GM18858 (cell line): ENCODE results near the gene CD8B.

Experiments
- ATAC-seq: cut with Tn5 transposase; IDR thresholded peaks from one replicate; pipeline ENCODE4 v1.9.1; 2021; ENCODE audit not compliant: unreplicated experiment

Gene CD8B

DNA sequence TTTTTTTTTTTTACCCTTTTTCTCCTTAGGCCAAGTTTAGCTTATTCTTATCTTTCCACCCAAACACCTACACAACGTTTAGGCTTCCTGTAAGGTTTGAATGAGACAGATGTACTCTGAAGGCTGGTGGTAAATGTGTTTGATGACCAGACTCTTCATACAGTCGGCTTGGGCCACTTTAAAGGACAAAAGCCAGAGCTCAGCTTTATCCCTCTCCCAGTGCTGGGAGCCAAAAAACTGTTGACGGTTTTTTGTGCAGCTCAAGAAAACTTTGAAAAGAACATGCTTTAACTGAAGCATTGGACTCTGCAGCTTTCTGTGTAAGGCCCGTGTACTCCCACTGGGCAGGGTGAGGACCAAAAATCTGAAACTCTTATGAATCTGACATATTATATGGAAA lies 86.3 kb downstream of the CD8B start:
- ATAC-seq: no peak

DNA sequence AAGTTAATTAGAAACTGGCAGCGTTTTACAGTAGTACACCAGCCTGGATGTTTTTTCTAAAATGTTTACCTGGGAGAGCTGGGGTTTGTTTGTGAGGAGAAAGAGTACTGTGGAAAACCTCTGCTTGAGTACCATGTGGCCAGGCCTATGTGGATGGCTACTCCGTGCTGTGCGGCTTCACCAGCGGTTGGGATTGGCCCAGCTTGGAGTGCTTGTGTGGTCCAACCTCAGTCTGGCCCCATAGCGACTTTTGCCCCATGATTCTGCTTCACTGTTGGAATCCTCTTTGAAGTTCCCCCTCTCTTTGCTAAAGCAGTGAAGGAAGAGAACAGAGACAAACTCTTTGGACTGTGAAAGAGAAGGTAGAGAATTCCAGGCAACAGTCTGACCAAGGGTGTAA lies 86.8 kb downstream of the CD8B start:
- no peak for ATAC-seq

DNA sequence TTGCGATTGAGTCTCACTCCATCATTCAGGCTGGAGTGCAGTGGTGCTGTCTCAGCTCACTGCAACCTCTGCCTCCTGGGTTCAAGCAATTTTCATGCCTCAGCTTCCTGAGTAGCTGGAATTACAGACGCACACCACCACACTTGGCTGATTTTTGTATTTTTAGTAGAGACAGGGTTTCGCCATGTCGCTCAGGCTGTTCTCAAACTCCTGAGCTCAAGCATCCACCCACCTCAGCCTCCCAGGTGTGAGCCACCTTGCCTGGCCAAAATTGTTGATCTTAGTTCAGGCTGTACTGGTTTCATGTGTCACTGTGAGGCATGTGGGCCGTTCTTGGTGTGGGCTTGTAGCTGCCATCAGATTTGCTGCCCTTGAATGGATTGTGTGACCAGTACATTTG lies 89.1 kb downstream of the CD8B start:
- ATAC-seq: no peak

DNA sequence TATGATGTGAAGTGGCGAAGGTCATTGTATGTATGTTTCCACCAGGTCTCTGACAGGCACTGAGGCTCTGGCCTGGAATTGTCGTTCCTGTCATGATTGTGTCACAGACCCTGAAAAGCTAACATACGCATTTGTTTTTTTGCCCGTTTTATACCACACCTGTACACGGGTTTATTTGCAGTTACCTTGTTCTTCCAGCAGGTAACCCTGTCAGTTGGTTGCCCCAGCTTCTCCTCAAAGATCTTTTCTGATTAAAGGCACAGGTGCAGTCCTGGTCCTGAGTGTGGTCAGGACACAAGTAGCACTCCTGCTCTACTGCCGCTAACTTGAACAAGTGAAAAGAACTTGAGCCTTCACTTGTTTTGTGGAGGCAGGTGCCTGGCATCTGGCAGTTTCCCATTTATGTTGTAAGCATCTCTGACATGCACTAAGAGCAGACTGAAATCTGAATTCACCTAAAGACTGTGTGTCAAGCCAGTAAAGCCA lies 90.8 kb downstream of the CD8B start:
- no peak for ATAC-seq

DNA sequence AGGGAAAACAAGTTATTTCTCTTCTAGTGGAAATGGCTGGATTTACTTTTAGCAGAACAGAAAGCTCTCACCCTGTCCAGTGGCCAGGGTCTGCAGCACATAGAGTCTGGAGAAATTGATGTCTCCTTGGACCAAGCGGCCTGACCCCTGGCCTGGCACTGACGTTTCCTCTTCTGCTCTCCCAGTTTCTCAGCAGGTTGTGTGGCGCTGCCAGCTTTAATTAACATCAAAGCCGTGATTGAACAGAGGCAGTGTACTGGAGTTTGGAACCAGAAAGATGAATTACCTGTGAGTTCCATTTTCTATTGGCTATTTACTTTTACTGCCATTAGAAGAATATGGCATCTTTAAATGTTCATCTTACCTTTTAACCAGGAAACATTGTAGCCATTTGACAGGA lies 91.8 kb downstream of the CD8B start:
- ATAC-seq: no peak

DNA sequence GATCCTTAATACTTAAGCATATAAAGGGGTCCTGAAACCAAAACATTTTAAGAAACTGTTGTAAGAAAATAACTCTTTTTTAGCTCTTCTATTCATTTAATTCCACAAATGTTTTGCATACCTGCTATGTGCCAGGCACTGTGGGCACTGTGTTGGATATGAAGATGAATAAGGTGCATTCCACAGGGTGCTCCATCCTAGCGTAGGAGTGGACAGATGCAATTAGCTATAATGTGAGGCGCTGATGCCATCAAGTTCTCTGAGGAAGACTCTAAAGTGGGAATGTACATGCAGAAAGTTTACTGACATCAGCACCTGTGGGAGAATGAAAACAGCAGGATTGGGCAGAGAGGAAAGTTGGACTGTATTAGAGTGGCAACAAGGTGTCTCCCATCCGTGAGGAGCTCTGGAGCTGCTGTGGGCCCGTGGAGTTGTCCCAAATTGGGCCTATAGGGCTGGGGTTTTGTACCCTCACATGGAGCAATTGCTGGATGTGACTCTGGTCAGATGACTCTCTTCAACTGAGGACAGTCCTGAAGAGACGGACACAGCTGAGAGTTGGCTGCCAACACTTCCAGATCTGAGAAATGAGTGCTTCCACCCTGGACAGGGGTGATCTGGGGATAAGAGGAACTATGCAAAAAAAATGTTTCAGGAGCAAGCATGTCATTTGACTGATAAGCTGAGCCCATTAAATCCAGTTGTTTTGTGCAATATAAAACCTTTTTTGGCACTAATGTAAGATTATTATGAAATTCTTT lies 93.3 kb downstream of the CD8B start:
- no peak for ATAC-seq
